AG09309 (cell line): Measurements from ENCODE around the gene TMEM87B.

ENCODE experiments used
- DNase-seq: peaks from one replicate; pipeline ENCODE4 v3.0.0-alpha.2; 2010; ENCODE audit warnings: low read depth
- H3K4me3 ChIP-seq: 2 replicates; pipeline ENCODE4 v1.5.1; 2011; ENCODE audit warnings: mild to moderate bottlenecking, low read depth, low read length, moderate library complexity; ENCODE audit not compliant: control insufficient read depth
- CTCF ChIP-seq: IDR thresholded peaks from 2 replicates; pipeline ENCODE4 v1.5.1; 2011; ENCODE audit warnings: mild to moderate bottlenecking, low read depth, low read length, inconsistent platforms; ENCODE audit not compliant: insufficient read depth, control insufficient read depth; ENCODE audit errors: missing control alignments

TMEM87B gene

GRCh38 chr2:112054847-112055729 is at the start of gene TMEM87B:
TMEM87B (plus strand) TSS chr2:112055269; CDS start chr2:112055592, 323 bp downstream.
- peak; percentile 92 for DNase-seq
- no peak for TF ChIP-seq CTCF
- H3K4me3 ChIP-seq = peak within 1 kb of the TSS; percentile 95

- H3K4me3 ChIP-seq = no peak overlapping the region
- DNase-seq = no peak
- TF ChIP-seq CTCF = no peak
Measured at GRCh38 chr2:112005406-112006075, 49.5 kb upstream of the TMEM87B start.

- no peak overlapping the region for H3K4me3 ChIP-seq
- peak; percentile 53 for DNase-seq
- TF ChIP-seq CTCF = no peak
Measured at GRCh38 chr2:112006076-112006410, 49.0 kb upstream of the TMEM87B start.

GRCh38 chr2:112007493-112007892 is 47.6 kb upstream of the TMEM87B start:
- no peak overlapping the region for H3K4me3 ChIP-seq
- DNase-seq = no peak
- no peak for TF ChIP-seq CTCF

GRCh38 chr2:112008910-112009485 is 46.1 kb upstream of the TMEM87B start:
- DNase-seq = no peak
- no peak for TF ChIP-seq CTCF
- H3K4me3 ChIP-seq = no peak overlapping the region

- H3K4me3 ChIP-seq = no peak overlapping the region
- no peak for TF ChIP-seq CTCF
- DNase-seq = no peak
Measured at GRCh38 chr2:112010751-112011150, 44.3 kb upstream of the TMEM87B start.
